Tongue (tissue), 2 donors: ENCODE measurements around the gene IL1RL2. TPM values are rescaled to one million over a fixed set of nuclear protein-coding genes. Genes with fewer than 3 reads are reported as not detected.

Experiments
- DNase-seq: peaks from one replicate; pipeline ENCODE4 v3.0.0-alpha.2; 2015
- total RNA-seq: library from RNA; depleted of rRNA; stranded (reverse); fragments of >200 nt; gene quantifications from one replicate; pipeline ENCODE4 v1.2.3, GENCODE V29; 2014

IL1RL2 gene
- total RNA-seq, 1 donor from 2014 or later = 2.8 TPM

DNA sequence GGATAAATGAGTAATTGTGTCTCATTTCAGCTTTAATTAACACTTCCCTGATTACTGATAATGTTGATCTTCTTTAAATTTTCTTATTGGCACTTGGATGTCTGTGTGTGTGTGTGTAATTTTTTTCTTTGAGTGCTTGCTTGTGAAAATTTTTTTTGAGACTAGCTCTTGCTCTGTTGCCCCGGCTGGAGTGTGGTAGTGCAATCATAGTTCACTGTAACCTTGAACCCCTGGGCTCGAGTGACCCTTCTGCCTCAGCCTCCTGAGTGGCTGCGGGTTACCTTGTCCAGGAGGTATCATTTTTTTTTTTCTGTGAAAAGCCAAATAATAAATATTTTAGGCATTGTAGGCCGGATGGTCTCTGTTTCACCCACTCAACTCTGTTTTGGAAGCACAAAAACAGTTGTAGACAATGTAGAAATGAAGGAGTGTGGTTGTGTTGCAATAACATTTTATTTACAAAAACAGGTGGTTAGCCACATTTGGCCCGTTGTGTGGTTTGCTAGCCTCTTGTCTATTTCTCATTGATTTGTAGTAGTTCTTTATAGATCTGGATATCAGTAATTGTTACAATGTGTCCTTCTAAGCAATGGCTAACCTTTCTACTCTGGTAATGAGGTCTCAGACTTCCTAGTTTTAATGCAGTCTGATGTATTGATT, 7.9 kb downstream of the IL1RL2 start:
- no peak for DNase-seq

DNA sequence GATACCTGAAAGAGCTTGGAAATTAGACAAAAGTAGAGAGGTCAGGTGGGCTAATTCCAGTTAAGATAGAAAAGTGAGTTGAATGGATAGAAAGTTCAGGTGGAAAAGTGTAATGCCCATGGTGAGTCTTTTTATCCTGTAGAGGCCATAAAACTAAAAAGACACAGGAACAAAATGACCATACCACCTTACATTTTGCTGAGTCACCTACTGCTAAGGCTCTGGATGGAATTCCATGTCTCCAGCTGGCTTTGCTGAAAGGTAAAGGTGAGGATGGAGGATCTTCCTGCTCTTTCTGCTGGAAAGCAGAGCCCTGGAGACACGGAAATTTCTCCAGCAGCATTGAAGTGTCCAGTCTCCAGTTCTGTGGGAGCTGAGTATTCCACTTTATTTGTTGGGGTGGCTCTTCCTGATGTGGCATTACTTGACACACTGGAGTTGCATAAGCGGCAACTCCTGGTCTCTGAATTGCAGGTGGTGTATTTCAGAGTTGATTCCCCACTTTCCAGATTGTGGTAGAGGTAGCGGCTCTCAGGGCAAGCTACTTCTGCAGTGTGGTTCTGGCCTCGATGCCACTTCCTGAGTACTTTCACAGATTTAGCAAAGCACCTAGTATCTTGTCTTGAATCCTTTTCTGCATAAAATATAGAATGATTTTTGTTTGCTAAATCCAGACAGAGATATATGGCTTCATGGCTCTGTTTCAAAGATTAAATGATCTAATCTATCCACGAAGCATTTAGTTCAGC, 10.7 kb downstream of the IL1RL2 start:
- DNase-seq = no peak

GRCh38 chr2:102200539-102200938, 13.7 kb downstream of the IL1RL2 start:
- DNase-seq = no peak

DNA sequence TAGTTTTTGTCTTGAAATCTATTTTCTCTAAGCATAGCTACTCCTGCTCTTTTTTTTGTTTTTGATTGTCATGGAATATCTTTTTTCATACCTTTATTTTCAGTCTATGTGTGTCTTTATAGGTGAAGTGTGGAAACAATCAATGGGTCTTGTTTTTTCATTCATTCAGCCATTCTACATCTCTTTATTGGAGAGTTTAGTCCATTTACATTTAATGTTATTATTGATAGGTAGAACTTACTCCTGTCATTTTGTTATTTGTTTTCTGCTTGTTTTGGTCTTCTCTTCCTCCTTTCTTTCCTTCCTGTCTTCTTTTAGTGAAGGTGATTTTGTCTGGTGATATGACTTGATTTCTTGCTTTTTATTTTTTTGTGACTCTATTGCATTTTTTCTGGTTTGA, 17.8 kb downstream of the IL1RL2 start:
- no peak for DNase-seq

DNA sequence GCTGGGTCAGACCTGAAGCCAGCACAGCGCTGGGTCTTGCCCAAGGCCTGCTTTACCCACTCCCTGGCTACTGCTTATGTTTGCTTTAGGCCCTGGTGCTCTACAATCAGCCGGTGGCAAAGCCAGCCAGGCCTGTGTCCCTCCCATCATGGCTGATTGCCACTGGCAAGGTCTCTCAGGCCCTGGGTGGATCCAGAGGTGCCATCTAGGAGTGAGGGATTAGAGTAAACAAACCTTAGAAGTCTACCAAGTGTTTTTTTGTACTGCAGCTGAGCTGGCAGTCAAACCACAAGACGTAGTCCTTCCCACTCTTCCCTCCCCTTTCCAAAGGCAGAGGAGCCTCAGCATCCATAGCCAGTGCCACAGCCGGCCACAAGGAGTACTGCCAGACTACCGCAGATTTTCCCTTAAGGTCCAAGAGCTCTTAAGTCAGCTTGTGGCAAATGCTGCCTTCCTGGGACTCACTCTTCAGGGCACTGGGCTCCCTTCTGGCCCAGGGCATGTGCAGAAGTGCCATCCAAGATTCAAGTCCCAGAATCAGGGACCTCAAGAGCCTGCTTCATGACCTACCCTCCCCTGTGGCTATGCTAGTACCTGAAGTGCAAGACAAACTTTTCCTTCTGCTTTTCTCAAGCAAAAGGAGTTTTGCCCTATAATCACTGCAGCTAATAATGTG, 20.0 kb downstream of the IL1RL2 start:
- no peak for DNase-seq

- no peak for DNase-seq
Observed at GRCh38 chr2:102208774-102209173, 22.0 kb downstream of the IL1RL2 start.

DNA sequence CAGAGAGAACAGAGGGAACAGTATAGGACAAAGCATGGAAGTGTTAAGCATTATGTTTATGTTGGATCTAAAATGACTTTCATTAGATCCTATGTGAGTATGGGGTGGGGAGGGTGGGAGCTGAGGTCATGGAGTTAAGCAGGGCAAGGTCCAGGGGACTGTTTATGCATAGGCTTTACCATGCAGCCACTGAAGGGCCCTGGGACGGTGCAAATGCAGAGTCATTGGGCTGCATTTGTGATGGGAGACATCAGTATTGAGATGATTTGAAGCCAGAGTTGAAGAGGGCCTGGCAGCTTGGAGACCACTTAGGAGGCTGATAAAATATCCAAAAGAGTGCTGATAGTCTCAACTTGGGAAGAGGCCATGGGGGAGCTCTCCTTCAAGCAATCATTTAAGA, 22.7 kb downstream of the IL1RL2 start:
- DNase-seq = no peak

DNA sequence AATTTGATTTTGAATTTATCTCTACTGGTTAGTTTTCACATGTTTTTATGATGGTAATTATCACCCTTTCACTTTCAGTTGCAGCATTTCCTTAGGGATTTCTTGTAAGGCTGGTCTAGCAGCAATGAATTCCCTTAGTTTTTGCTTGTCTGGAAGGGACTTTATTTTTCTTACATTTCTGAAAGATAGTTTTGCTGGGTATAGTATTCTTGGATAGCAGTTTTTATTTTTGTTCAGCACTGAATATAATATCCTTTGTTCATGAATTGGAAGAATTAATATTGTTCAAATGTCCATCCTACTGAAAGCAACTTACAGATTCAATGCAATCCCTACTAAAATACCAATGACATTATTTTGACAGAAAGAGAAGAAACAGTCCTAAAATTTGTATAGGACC, 30.2 kb downstream of the IL1RL2 start:
- no peak for DNase-seq

DNA sequence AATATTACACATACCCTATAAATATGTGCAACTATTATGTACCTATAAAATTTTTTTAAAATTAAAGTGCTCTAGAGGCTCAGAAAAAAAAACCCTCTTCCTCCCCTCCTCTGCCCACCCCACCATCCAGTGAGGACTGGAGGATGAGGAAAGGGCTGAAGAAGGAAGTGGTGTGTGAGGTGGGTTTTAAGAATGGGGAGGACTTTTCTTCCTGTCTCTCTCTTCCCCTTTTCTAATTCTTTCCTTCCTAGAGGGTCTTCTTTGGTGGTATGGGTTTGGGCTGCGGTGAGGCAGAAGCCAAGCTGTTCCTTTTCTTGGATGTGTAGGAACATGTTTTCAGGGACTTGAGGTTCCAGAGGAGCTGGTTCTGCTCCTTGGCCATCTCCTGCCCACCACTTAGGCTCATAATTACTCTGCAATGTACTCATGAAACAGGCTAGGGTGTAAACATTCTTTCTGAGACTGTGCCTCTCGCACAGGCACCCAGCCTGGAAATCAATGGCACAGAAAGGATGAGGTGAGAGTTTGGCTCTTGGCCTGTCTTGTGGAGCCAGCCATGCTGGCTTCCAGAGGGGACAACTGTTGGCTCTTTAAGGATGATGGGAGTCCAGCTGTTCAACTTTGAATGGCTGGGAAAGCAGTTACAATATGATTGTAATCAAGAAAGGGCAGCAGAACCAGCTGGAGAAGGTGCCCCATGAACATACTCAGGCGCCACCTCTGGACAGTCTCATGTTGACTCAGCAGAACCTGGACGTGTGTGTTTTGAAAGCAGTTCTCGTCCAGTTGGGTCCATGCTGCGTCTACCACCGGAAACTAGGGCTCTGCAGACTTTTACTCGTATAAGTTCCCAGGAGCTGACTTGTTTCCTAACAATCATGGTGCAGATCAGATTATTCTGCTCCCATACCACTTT, 38.3 kb downstream of the IL1RL2 start:
- DNase-seq = no peak

DNA sequence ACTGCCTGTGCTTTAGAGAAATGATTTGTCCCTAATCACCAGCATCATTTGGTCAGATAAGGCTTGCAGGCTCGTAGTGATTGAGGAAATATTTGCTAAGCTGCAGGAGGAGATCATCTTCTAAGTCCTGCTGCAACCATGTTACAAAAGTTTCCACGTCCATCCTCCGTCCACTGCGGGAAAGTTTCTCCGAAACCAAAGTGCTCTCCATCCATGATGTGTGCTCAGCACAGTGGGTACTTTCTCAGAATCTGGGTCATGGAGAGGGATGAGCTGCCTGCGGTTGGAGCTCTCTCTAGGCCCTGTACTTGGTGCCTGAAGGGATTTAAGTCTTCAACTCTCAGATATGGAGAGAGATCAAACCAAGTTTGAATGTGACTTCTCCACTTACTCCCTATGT, 39.3 kb downstream of the IL1RL2 start:
- DNase-seq = no peak

- DNase-seq = peak; percentile 26
Observed at GRCh38 chr2:102226612-102227391, 40.0 kb downstream of the IL1RL2 start.

DNA sequence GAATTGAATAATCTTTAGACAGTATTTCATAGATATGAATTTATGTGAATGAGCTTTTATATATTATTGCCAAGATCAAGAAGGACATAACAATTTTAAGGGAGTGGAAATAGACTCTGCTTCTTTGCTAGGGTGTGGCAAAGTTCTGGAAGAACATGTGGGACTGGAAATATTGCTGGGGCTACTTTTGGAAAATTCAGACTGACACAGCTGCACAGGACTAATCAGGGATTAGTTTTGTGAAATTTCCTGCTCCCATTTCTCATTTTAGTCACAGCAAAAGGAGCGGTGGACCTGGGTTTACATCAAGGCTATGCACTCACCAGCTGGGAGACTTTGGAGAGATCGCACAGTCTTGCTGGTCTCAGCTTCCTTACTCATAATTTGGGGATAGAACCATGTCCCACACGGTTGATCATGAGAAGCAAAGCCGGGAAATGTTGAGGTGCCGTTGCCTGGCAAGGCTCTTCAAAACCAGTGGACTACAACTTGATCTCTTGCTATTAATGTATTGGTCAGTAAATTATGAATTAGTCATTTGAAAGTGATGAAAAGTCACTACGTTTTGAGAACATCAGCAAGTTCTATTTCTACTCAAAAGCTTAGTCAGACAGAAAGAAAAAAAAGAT, 42.4 kb downstream of the IL1RL2 start:
- DNase-seq = peak; percentile 50

GRCh38 chr2:102230410-102230909, 43.6 kb downstream of the IL1RL2 start:
- DNase-seq = no peak

- no peak for DNase-seq
Observed at GRCh38 chr2:102233132-102233884, 46.5 kb downstream of the IL1RL2 start.

GRCh38 chr2:102235042-102235473, 48.2 kb downstream of the IL1RL2 start:
- DNase-seq = no peak

GRCh38 chr2:102235491-102235890, 48.7 kb downstream of the IL1RL2 start:
- no peak for DNase-seq

DNA sequence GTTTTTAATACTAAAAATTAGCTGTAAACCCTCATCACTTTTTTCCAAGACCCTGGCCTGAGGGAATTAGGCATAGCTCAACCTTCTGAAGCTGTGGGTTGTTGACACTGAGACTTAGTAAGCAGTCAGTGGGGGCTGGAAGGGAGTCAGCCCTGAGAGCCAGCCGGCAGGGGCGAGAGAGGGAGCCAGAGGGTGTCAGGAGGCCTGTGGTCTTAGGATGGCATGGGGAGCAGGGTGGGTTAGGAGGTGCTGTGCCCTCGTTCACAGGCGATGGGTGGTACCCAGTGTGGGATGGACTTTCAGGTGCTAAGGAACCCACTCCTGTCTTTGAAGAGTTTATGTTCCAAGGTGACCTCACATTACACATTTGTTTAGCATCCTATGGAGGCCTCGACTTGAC, 49.3 kb downstream of the IL1RL2 start:
- no peak for DNase-seq

- no peak for DNase-seq
Observed at GRCh38 chr2:102237176-102237575, 50.4 kb downstream of the IL1RL2 start.

DNA sequence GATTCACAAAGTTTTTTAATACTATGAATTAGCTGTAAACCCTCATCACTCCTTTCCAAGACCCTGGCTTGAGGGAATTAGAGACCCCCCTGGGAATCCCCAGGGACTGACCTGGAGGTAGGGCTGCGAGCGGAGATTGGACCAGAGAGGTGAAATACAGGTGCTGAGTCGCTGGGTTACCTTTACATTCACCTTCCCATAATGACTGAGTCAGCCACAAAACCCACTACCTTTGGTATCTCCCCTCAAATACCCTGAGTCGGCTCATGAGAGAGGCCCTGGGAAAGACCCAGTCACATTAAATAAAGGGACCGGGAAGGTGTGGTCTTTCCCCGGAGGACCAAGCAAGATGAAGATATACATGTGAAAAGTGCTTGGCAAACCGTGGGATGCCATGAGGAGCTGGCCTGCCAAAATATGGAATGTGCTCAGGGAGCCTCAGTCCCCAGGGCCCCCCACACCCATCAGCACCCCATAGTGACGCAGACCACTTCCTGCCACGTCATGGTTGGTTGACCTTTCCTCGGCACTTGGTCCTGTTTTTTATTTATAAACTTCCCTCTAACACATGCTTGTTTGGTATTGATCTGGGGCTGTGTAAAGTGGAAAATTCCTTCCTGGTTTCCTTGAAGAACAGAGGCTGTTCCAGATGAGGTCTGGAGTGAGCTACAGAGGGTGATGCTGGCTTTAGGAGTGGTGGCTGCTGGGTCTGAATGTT, 51.4 kb downstream of the IL1RL2 start:
- DNase-seq = no peak
